HepG2 (cell line): ENCODE data around the gene CDCA4. TPM values are rescaled to one million over a fixed set of nuclear protein-coding genes. Genes with fewer than 3 reads are reported as not detected.

ENCODE experiments used
- ATAC-seq: fragments of 200-7000 bp; cut with Tn5 transposase; 3 replicates; pipeline ENCODE4 v1.9.1; 2020; ENCODE audit warnings: mild to moderate bottlenecking, moderate library complexity
- BruUV-seq: library from RNA; stranded (reverse); fragments of 400-500 nt; replicated peaks from 2 replicates; lab custom pipeline; 2021; lab: Mats Ljungman, UMichigan
- CTCF ChIA-PET: fragments of 300-600 bp; formaldehyde crosslinking; extraction: SDS; loops from one replicate; lab custom pipeline; 2021; ENCODE audit warnings: low total read pairs, inconsistent platforms, low intra/inter-chr PET ratio; lab: Yijun Ruan, JAX
- POLR2A ChIA-PET: fragments of 350-600 bp; sonication (Branson Sonifier 250); formaldehyde crosslinking; loops from one replicate; lab custom pipeline; 2020; ENCODE audit warnings: antibody characterized with exemption, inconsistent platforms; lab: Yijun Ruan, JAX
- DNase-seq: peaks from one replicate; pipeline ENCODE4 v3.0.0-alpha.2; 2015; ENCODE audit warnings: low spot score
- FAIRE-seq: peaks from 3 replicates; lab custom pipeline; 2011; peaks lifted over from hg19 to GRCh38; lab: Jason Lieb, UNC
- H2AFZ ChIP-seq: one replicate; pipeline ENCODE4 v1.6.1; 2011; ENCODE audit warnings: low read length, inconsistent platforms
- H3K27ac ChIP-seq: fragments of 300-600 bp; 3 replicates; pipeline ENCODE4 v1.8.0; 2011; ENCODE audit warnings: mixed run types, mild to moderate bottlenecking, mixed read lengths, low read length, inconsistent platforms; ENCODE audit not compliant: insufficient read depth; ENCODE audit errors: extremely low read length
- H3K27me3 ChIP-seq, 2 experiments: fragments of 200-600 bp in 1 of 2; 2 replicates in 1 of 2; 3 replicates in 1 of 2; pipeline versions ENCODE4 v1.6.0 to v1.8.0; 2011; ENCODE audit warnings: low read length in 2 of 2, mild to moderate bottlenecking in 2 of 2, moderate library complexity in 2 of 2, inconsistent platforms in 1 of 2; ENCODE audit not compliant: insufficient read depth in 2 of 2, control insufficient read depth in 1 of 2
- H3K36me3 ChIP-seq, 2 experiments: fragments of 200-600 bp in 1 of 2; replicated peaks in 1 of 2; 2 replicates in 1 of 2; 3 replicates in 1 of 2; pipeline versions ENCODE4 v1.5.1 to v1.8.0; 2011; ENCODE audit warnings: low read length in 2 of 2, inconsistent platforms in 1 of 2; ENCODE audit not compliant: insufficient read depth in 2 of 2, control insufficient read depth in 1 of 2
- H3K4me1 ChIP-seq: 2 replicates; pipeline ENCODE4 v1.5.1; 2012; ENCODE audit warnings: low read length, inconsistent platforms; ENCODE audit not compliant: insufficient read depth
- H3K4me2 ChIP-seq: 2 replicates; pipeline ENCODE4 v1.6.0; 2011; ENCODE audit warnings: low read depth, low read length, inconsistent platforms
- H3K4me3 ChIP-seq, 3 experiments: fragments of 200-600 bp in 1 of 3; sonication (generic), shearing (Covaris generic) in 1 of 3; replicated peaks in 1 of 3; 2 replicates each; pipeline ENCODE4 v1.5.1; 2011 to 2016; ENCODE audit warnings: low read length in 3 of 3, inconsistent platforms in 2 of 3, low read depth in 2 of 3, mild to moderate bottlenecking in 2 of 3, control low read depth in 1 of 3, mixed read lengths in 1 of 3; ENCODE audit not compliant: insufficient read depth in 1 of 3
- H3K79me2 ChIP-seq: one replicate; pipeline ENCODE4 v1.6.1; 2011; ENCODE audit warnings: low read length, inconsistent platforms; ENCODE audit not compliant: insufficient read depth
- H3K9ac ChIP-seq: 2 replicates; pipeline ENCODE4 v1.6.0; 2011; ENCODE audit warnings: mild to moderate bottlenecking, low read depth, low read length, inconsistent platforms; ENCODE audit not compliant: insufficient read depth
- H3K9me3 ChIP-seq: 2 replicates; pipeline ENCODE4 v1.5.1; 2012; ENCODE audit warnings: mild to moderate bottlenecking, low read length
- H4K20me1 ChIP-seq: 2 replicates; pipeline ENCODE4 v1.6.0; 2011; ENCODE audit warnings: inconsistent platforms, mild to moderate bottlenecking, low read length, moderate library complexity; ENCODE audit not compliant: insufficient read depth
- FLYWCH1 ChIP-seq: sonication (generic); formaldehyde crosslinking; IDR thresholded peaks from 2 replicates; pipeline ENCODE4 v1.8.1; 2023; ENCODE audit warnings: mild to moderate bottlenecking, missing genetic modification reagents
- HNRNPH1 ChIP-seq: fragments of 200-400 bp; formaldehyde crosslinking; optimal IDR thresholded peaks from 2 replicates; pipeline ENCODE3; 2017; ENCODE audit warnings: mild to moderate bottlenecking, low read depth, low read length
- IKZF4 ChIP-seq: sonication (generic); formaldehyde crosslinking; IDR thresholded peaks from 2 replicates; pipeline ENCODE4 v1.5.1; 2020; ENCODE audit warnings: borderline replicate concordance, mild to moderate bottlenecking, low read depth, missing genetic modification reagents; ENCODE audit errors: not compliant biosample characterization
- ZNF138 ChIP-seq: sonication (generic); formaldehyde crosslinking; IDR thresholded peaks from 2 replicates; pipeline ENCODE4 v1.5.0; 2020; ENCODE audit warnings: mild to moderate bottlenecking, low read depth, missing genetic modification reagents
- ZNF780A ChIP-seq: sonication (generic); formaldehyde crosslinking; IDR thresholded peaks from 2 replicates; pipeline ENCODE4 v1.8.0; 2022; ENCODE audit warnings: mild to moderate bottlenecking, missing genetic modification reagents, moderate library complexity
- WGBS: methylation state at CpG from one replicate; pipeline ENCODE4 v1.1.6; 2017; ENCODE audit warnings: low lambda C conversion rate; 5-methylcytosine and 5-hydroxymethylcytosine counted together
- in situ Hi-C: cut with HindIII; loops from 2 replicates; pipeline ENCODE4 v1.10.0; 2017; ENCODE audit warnings: low pct_unique_long_range_greater_than_20kb; ENCODE audit not compliant: extremely low pct_ligation_motif_present
- intact Hi-C: fragments of 100-400 bp; cut with micrococcal nuclease; formaldehyde crosslinking; loops from one replicate; pipeline ENCODE4 v1.10.0; 2022; ENCODE audit not compliant: unreplicated experiment
- polyA plus RNA-seq, 8 experiments: library from polyadenylated mRNA; depleted of rRNA in 3 of 8; stranded (reverse) in 7 of 8; unstranded in 1 of 8; fragments of >200 nt; fragmentation: Illumina TruSeq in 4 of 8; extraction: Trizol in 4 of 8; gene quantifications; 2 replicates each; pipeline versions ENCODE4 v1.2.1 to v1.2.3, GENCODE V29; 2011 to 2016; ENCODE audit warnings: low read depth in 4 of 8, missing spikeins in 1 of 8, mixed read lengths in 1 of 8; ENCODE audit not compliant: insufficient read depth in 1 of 8
- total RNA-seq, 5 experiments: library from RNA; depleted of rRNA; stranded (reverse); fragments of >200 nt; fragmentation: Illumina TruSeq; extraction: Trizol; gene quantifications; 2 replicates each; pipeline ENCODE4 v1.2.3, GENCODE V29; 2016; ENCODE audit warnings: low read depth in 1 of 5
- TF ChIP-seq, protein P1 (sequence below): sonication (generic); formaldehyde crosslinking; IDR thresholded peaks from 2 replicates; pipeline ENCODE4 v1.5.0; 2020; ENCODE audit warnings: mild to moderate bottlenecking, missing genetic modification reagents

Gene CDCA4
- total and polyA plus RNA-seq, 2 of the 13 experiments (the other 11 are each of a cell fraction or from before 2014, with no cell fraction given), result 19.7 to 43.1 TPM

GRCh38 chr14:105015242-105015641, 5.6 kb downstream of the CDCA4 start:
- H3K27ac ChIP-seq, result no peak overlapping the region
- H3K9me3 ChIP-seq, result no peaks in the 10 kb centered on the region
- no peak overlapping the region for H3K9ac ChIP-seq
- H2AFZ ChIP-seq, result no peak overlapping the region
- intact Hi-C loops (no loop called here), in situ Hi-C loops (no loop called here)
- BruUV-seq, result no TSS peak
- ChIA-PET CTCF (no interaction called here), POLR2A (no interaction called here)
- ATAC-seq, result no peak
- no peak for DNase-seq
- WGBS, result 95% methylated on average over 9 of the region's 9 CpGs
- peaks cover 62% of the 10 kb centered on the region for H3K4me1 ChIP-seq
- no peak for FAIRE-seq
- no peak for TF ChIP-seq FLYWCH1 (CRISPR knock-in tag)
- TF ChIP-seq, protein P1, sequence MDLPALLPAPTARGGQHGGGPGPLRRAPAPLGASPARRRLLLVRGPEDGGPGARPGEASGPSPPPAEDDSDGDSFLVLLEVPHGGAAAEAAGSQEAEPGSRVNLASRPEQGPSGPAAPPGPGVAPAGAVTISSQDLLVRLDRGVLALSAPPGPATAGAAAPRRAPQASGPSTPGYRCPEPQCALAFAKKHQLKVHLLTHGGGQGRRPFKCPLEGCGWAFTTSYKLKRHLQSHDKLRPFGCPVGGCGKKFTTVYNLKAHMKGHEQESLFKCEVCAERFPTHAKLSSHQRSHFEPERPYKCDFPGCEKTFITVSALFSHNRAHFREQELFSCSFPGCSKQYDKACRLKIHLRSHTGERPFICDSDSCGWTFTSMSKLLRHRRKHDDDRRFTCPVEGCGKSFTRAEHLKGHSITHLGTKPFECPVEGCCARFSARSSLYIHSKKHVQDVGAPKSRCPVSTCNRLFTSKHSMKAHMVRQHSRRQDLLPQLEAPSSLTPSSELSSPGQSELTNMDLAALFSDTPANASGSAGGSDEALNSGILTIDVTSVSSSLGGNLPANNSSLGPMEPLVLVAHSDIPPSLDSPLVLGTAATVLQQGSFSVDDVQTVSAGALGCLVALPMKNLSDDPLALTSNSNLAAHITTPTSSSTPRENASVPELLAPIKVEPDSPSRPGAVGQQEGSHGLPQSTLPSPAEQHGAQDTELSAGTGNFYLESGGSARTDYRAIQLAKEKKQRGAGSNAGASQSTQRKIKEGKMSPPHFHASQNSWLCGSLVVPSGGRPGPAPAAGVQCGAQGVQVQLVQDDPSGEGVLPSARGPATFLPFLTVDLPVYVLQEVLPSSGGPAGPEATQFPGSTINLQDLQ (CRISPR knock-in tag), result no peak
- no peak for TF ChIP-seq HNRNPH1
- TF ChIP-seq ZNF780A (CRISPR knock-in tag), result no peak
- no peak for TF ChIP-seq ZNF138 (CRISPR knock-in tag)
- no peak for TF ChIP-seq IKZF4
- H3K36me3 ChIP-seq, result peaks cover 13 to 21% of the 10 kb centered on the region in 2 experiments; a peak in 4 of 5 replicates
- H3K79me2 ChIP-seq, result peaks cover 87% of the 10 kb centered on the region
- peaks cover 32% of the 10 kb centered on the region for H4K20me1 ChIP-seq
- no peaks in the 10 kb centered on the region; a peak in 1 of 5 replicates for H3K27me3 ChIP-seq
- no peak overlapping the region for H3K4me2 ChIP-seq
- H3K4me3 ChIP-seq, result no peak overlapping the region
